Measurements from ENCODE around the gene ARHGAP4.
A peak's percentile ranks its signal among the peaks of the same experiment; 100 is the strongest.

DNA sequence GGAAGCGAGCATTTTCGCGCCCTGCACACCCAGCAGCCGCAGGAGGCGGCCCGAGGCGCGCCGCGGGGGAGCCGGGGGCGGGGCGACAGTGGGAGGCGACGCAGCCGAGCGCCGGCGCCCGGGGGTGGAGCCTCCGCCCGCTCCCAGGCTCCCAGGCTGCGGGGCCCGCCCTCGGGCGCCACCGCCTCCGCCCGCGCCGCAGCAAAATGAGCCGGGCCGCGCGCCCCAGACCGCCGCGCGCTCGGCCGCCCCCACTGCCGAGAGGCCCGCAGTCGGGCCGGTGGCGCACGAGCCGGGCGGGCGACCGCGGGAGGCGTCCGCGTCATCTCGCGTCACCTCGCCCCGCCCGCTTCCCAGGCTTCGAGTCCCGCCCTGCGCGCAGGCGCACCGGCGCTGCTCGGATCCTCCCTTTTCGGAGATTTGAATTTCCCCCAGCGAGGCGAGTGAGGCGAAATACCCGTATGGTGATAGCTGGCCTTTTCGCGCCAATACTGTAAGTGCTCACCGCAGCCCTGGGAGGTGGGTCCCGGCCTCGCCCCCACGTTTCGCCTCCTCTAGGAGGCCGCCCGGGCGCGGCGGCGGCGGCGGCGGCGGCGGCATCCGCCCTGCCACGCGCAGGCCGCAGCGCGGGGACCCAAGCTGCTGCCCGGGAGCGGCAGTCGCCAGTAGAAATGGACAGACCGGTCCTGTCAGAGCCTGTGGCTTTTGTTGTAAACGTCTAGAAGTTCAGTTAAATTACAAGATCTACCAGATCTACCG is 46.5 kb upstream of the ARHGAP4 start, which contains the start of gene TMEM187:
- TF ChIP-seq POLR2A (IDR thresholded peaks at IDR 0.05; ENCODE audit: low read depth, low read length): peak; percentile 70; the same call in 1 of the 2 replicates
- TF ChIP-seq TAF1 (IDR thresholded peaks at IDR 0.05; ENCODE audit: borderline replicate concordance, low read depth, low read length): no peak; the same call in 1 of the 2 replicates
- 0 out of 2 replicates have a peak, but pooled peaks have one; percentile 10 for TF ChIP-seq POLR2AphosphoS5 (IDR thresholded peaks at IDR 0.05; ENCODE audit: low read depth, low read length)
